Posterior cingulate gyrus (tissue), 11 donors: ENCODE measurements around the gene AHCY.
A peak's percentile ranks its signal among the peaks of the same experiment; 100 is the strongest.
"Not testable (repeated sequence)": the region's sequence is repeated elsewhere in the genome, so short reads cannot be mapped to it uniquely, and the experiment has no call there.

Source experiments
- DNase-seq, 10 donors: peaks; one replicate each; pipeline versions ENCODE4 v3.0.0 to v3.0.0-alpha.2; 2020 to 2021; ENCODE audit warnings: mixed read lengths in 3 of 10
- intact Hi-C: fragments of 100-400 bp; cut with DNase I; formaldehyde crosslinking; loops from one replicate; pipeline ENCODE4 v1.15.1; 2023

Gene AHCY

GRCh38 chr20:34302723-34303533 lies at the start of gene AHCY:
Gene AHCY (minus strand): TSS chr20:34303355. CDS start chr20:34303270, 85 bp downstream.
- DNase-seq = peak; percentile 89 to 99 (median 94)
- intact Hi-C loops = loop anchor here (2.0 to 10.0 kb wide), 2 partner anchors 60 to 402 kb away; partner anchors contain the start of genes ITCH and TP53INP2

- intact Hi-C loops = no loop called here
These were observed 46.9 kb upstream of the AHCY start for GRCh38 chr20:34350095-34350494.

GRCh38 chr20:34347571-34347970 lies 44.4 kb upstream of the AHCY start:
- DNase-seq = no peak
- intact Hi-C loops = no loop called here

More at GRCh38 chr20:34350095-34350494, 46.9 kb upstream of the AHCY start:
- no peak for DNase-seq

DNA sequence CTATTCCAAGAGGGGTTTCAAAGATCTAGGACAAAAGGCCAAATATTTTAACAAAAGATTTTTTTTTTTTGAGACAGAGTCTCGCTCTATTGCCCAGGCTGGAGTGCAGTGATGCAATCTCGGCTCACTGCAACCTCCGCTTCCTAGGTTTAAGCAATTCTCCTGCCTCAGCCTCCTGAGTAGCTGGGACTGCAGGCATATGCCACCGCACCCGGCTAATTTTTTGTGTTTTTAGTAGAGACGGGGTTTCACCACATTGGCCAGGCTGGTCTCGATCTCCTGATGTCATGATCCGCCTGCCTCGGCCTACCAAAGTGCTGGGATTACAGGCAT lies 43.3 kb upstream of the AHCY start:
- intact Hi-C loops, DNase-seq: not testable (repeated sequence)

DNA sequence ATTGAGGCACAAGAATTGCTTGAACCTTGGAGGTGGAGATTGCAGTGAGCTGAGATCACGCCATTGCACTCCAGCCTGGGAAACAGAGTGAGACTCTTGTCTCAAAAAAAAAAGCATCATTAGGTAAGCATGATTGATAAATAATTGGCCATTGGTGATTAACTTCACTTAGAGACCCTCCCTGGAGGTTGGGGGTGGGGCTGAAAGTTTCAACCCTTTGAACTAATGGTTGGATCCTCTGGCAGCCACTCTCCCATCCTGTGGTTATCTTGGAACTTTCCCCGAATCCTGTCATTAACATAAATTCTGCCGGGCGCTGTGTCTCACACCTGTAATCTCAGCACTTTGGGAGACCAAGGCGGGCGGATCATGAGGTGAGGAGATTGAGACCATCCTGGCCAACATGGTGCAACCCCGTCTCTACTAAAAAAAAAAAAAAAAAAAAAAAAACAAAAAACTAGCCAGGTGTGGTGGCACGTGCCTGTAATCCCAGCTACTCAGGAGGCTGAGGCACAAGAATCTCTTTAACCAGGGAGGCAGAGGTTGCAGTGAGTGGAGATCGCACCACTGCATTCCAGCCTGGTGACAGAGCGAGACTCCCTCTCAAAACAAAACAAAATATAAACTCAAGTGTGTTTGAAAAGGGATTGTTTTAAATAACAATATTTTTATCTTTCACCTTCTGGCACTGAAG lies 42.8 kb upstream of the AHCY start:
- DNase-seq, intact Hi-C loops: not testable (repeated sequence)

GRCh38 chr20:34345402-34345736 lies 42.2 kb upstream of the AHCY start:
- intact Hi-C loops = no loop called here
- no peak for DNase-seq

- intact Hi-C loops = no loop called here
- no peak for DNase-seq
These were observed 41.1 kb upstream of the AHCY start for GRCh38 chr20:34344238-34344637.

DNA sequence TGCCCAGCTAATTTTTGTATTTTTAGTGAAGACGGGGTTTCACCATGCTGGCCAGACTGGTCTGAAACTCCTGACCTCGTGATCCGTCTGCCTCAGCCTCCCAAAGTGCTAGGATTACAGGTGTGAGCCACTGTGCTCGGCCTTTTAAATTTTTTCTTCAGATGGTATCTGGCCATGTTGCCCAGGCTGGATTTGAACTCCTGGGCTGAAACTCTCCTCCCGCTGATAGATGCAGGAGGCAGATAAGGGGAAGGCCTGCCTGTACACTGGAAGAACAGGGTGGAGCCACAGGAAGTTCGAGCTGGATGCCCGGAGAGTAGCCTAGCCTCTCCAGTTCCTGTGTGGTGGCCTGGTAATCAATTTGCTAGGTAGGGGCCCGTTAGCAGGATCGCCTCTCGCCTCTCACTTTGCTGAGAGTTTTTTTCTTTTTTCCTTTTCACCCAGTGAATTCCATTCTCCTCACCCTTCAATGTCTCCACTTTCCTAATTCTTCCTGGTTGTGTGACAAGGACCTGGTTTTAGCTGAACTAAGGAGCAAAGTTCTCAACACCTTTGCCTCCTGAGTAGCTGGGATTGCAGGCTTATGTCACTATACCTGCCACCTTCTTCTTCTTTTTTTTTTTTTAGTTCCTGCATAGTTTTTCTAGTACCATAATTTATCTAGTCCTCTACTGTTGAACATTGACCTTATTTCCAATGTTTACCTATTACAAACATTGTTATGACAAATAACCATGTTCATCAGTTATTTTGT lies 40.5 kb upstream of the AHCY start:
- DNase-seq = peak in 1 of 10 donors; percentile 34
- intact Hi-C loops = no loop called here

GRCh38 chr20:34341199-34341598 lies 38.0 kb upstream of the AHCY start:
- intact Hi-C loops = not testable (repeated sequence)
- DNase-seq = peak in 1 of 10 donors; percentile 34

DNA sequence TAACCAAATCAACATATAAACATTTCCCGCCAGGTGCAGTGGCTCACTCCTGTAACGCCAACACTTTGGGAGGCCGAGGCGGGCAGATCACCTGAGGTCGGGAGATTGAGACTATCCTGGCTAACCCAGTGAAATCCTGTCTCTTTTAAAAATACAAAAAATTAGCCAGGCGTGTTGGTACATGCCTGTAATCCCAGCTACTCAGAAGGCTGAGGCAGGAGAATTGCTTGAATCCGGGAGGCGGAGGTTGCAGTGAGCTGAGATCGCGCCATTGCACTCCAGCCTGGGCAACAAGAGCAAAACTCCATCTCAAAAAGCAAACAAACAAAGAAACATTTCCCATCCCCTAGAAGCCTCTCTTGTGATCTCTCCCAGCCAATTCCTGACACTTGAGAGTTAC lies 37.6 kb upstream of the AHCY start:
- intact Hi-C loops, DNase-seq: not testable (repeated sequence)

- intact Hi-C loops = no loop called here
These were observed 35.0 kb upstream of the AHCY start for GRCh38 chr20:34337982-34338726.

DNA sequence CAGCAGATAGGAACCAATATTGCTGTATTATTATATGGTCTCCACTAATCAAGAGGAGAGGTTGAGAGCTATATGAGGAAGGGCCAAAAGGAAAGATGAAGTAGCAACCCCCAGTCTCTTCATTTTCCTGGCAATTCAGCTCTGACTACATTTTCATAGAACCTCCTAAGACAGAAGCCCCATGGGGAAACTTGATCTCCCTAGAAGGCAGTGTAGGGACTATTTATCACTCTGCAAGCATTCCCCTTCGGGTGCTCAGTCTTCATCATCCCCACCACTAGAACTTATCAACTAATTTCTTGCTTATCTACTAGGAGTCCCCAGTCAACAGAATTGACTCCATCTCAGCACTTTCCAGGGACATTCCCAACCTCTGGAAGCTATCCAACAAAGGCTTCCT lies 34.4 kb upstream of the AHCY start:
- intact Hi-C loops = no loop called here
- DNase-seq = no peak

More at GRCh38 chr20:34337982-34338726, 35.0 kb upstream of the AHCY start:
- no peak for DNase-seq

GRCh38 chr20:34334654-34335407 lies 31.7 kb upstream of the AHCY start:
- peak; percentile 66 to 98 (median 88) for DNase-seq
- intact Hi-C loops = no loop called here

GRCh38 chr20:34333786-34334185 lies 30.6 kb upstream of the AHCY start:
- no peak for DNase-seq
- intact Hi-C loops = no loop called here

GRCh38 chr20:34332262-34332920 lies 29.2 kb upstream of the AHCY start:
- intact Hi-C loops = no loop called here
- peak in 1 of 10 donors; percentile 85 for DNase-seq

DNA sequence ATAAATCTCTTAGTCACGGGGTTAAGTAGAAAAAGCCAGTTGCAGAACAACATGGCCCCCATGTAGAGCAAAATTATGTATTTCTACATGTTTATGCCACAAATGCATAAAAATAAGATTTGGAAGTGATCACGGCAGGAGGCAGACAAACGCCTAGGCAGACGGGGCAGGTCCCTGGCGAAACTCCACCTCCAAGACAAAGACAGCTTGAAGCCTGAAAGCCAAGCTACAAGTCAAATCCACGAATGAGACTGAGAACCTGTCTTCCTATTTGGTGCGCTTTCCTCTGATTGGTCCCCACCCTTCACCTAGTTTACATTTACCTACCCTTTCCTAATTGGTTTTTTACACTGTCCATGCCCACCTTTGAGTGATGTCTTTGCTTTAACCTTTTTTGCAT lies 28.7 kb upstream of the AHCY start:
- intact Hi-C loops = no loop called here
- no peak for DNase-seq

DNA sequence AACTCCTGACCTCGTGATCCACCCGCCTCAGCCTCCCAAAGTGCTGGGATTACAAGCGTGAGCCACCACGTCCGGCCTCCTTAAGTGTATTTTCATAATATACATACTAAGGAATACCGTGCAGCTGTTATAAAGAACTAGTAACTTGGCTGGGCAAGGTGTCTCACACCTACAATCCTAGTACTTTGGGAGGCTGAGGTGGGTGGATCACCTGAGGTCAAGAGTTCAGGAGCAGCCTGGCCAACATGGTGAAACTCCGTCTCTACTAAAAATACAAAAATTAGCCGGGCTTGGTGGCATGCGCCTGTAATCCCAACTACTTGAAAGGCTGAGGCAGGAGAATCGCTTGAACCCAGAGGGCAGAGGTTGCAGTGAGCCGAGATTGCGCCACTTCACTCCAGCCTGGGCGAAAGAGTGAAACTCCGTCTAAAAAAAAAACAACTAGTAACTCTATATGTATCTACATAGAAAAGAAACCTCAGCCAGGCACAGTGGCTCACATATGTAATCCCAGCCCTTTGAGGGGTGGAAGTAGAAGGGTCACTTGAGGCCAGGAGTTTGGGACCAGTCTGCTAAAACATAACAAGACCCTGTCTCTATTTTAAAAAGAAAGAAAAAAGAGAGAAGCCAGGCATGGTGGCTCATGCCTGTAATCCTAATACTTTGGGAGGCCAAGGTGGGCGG lies 27.8 kb upstream of the AHCY start:
- intact Hi-C loops = not testable (repeated sequence)
- DNase-seq = peak in 1 of 10 donors; percentile 49

DNA sequence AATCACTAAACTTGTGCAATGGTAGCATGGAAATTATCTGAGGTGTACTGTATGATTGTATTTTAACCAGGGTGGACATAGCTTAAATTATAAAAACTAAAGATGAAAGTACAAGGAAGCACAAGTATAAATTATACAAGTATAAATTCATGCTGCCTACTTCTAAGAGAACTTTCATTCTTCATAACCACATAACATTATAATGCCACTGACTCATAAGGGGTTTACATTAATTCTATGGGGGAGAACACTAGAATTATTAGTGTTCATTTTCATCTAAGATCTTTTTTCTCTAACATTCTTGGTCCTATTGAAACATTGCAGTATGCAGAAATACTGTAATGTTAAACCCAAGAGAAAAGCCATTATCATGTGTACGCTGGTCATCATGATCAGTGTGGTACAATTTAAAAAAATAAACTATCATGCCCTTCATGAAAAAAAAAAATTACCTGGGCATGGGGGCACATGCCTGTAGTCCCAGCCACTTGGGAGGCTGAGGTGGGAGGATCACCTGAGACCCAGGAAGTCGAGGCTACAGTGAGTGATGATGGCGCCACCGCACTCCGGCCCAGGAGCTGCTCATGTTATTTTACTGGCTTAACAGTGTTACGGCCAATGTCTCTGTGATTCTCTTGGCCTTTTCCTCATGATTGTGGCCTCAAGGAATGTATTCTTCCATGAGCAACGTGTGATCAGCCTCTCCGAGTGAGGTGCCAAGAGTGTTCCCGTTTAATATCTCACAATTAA lies 25.9 kb upstream of the AHCY start:
- DNase-seq = no peak
- intact Hi-C loops = no loop called here
